SH-SY5Y (cell line): ENCODE measurements around the gene GMPR2.

Experiments used
- GATA2 ChIP-seq: IDR thresholded peaks from 2 replicates; pipeline ENCODE4 v1.6.1; 2011; ENCODE audit warnings: mild to moderate bottlenecking, low read depth, low read length
- GATA3 ChIP-seq: IDR thresholded peaks from 2 replicates; pipeline ENCODE4 v1.6.1; 2011; ENCODE audit warnings: low read depth, mild to moderate bottlenecking, low read length, moderate library complexity

- TF ChIP-seq GATA3 (no peak), GATA2 (no peak)
Measured at GRCh38 chr14:24280797-24281460, 48.2 kb downstream of the GMPR2 start.
